Measurements from ENCODE around the gene ATP11C.

Gene ATP11C

GRCh38 chrX:139930401-139930800 lies 2.5 kb downstream of the ATP11C start:
- no peaks in the 10 kb centered on the region for H3K36me3 ChIP-seq (ENCODE audit: control insufficient read depth, low read length)
- no peaks in the 10 kb centered on the region for H3K9me2 ChIP-seq (replicated peaks; ENCODE audit: control insufficient read depth, low read length)
- H4K20me1 ChIP-seq (ENCODE audit: control insufficient read depth, insufficient read depth, low read depth, low read length), result no peaks in the 10 kb centered on the region
- TF ChIP-seq CTCF (IDR thresholded peaks at IDR 0.05; ENCODE audit: low read depth, low read length, poor library complexity, severe bottlenecking), result no peak
- TF ChIP-seq EZH2phosphoT487 (IDR thresholded peaks at IDR 0.05; ENCODE audit: borderline replicate concordance, low read length), result no peak
- H3K27ac ChIP-seq (ENCODE audit: low read depth, low read length), result no peak overlapping the region
- H3K27me3 ChIP-seq (ENCODE audit: control insufficient read depth, low read length), result no peaks in the 10 kb centered on the region
- no peaks in the 10 kb centered on the region for H3K9me3 ChIP-seq (ENCODE audit: control insufficient read depth, insufficient read depth, low read length)
- peak overlapping the region; percentile 78 for H3K4me3 ChIP-seq (ENCODE audit: low read length)
- H3F3A ChIP-seq (ENCODE audit: control insufficient read depth, insufficient read depth), result no peaks in the 10 kb centered on the region
- H3K4me1 ChIP-seq (ENCODE audit: control insufficient read depth, low read length), result peaks cover 17% of the 10 kb centered on the region
- peak overlapping the region; percentile 65 for H3K4me2 ChIP-seq (ENCODE audit: low read length)
- peaks cover 62% of the 10 kb centered on the region for H3K79me2 ChIP-seq (ENCODE audit: control insufficient read depth, low read length)

GRCh38 chrX:139929876-139930275 lies 3.0 kb downstream of the ATP11C start:
- H3K27me3 ChIP-seq (ENCODE audit: control insufficient read depth, low read length), result no peaks in the 10 kb centered on the region
- H3K9me3 ChIP-seq (ENCODE audit: control insufficient read depth, insufficient read depth, low read length), result no peaks in the 10 kb centered on the region
- peak overlapping the region; percentile 78 for H3K4me3 ChIP-seq (ENCODE audit: low read length)
- H3K9me2 ChIP-seq (replicated peaks; ENCODE audit: control insufficient read depth, low read length), result no peaks in the 10 kb centered on the region
- H3K79me2 ChIP-seq (ENCODE audit: control insufficient read depth, low read length), result peaks cover 66% of the 10 kb centered on the region
- TF ChIP-seq CTCF (IDR thresholded peaks at IDR 0.05; ENCODE audit: low read depth, low read length, poor library complexity, severe bottlenecking) (no peak), EZH2phosphoT487 (IDR thresholded peaks at IDR 0.05; ENCODE audit: borderline replicate concordance, low read length) (no peak)
- peak overlapping the region; percentile 65 for H3K4me2 ChIP-seq (ENCODE audit: low read length)
- peaks cover 17% of the 10 kb centered on the region for H3K4me1 ChIP-seq (ENCODE audit: control insufficient read depth, low read length)
- no peaks in the 10 kb centered on the region for H4K20me1 ChIP-seq (ENCODE audit: control insufficient read depth, insufficient read depth, low read depth, low read length)
- H3K27ac ChIP-seq (ENCODE audit: low read depth, low read length), result no peak overlapping the region
- H3K36me3 ChIP-seq (ENCODE audit: control insufficient read depth, low read length), result no peaks in the 10 kb centered on the region
- no peaks in the 10 kb centered on the region for H3F3A ChIP-seq (ENCODE audit: control insufficient read depth, insufficient read depth)

- Histone ChIP-seq H4K20me1 (ENCODE audit: control insufficient read depth, insufficient read depth, low read depth, low read length) (no peaks in the 10 kb centered on the region), H3K27me3 (ENCODE audit: control insufficient read depth, low read length) (no peaks in the 10 kb centered on the region), H3K79me2 (ENCODE audit: control insufficient read depth, low read length) (peaks cover 60% of the 10 kb centered on the region)
Observed at GRCh38 chrX:139924696-139925095, 8.2 kb downstream of the ATP11C start.

More at GRCh38 chrX:139924696-139925095, 8.2 kb downstream of the ATP11C start:
- Histone ChIP-seq H3F3A (ENCODE audit: control insufficient read depth, insufficient read depth) (no peaks in the 10 kb centered on the region), H3K4me2 (ENCODE audit: low read length) (no peak overlapping the region), H3K4me3 (ENCODE audit: low read length) (no peak overlapping the region), H3K36me3 (ENCODE audit: control insufficient read depth, low read length) (no peaks in the 10 kb centered on the region), H3K9me2 (replicated peaks; ENCODE audit: control insufficient read depth, low read length) (no peaks in the 10 kb centered on the region), H3K9me3 (ENCODE audit: control insufficient read depth, insufficient read depth, low read length) (no peaks in the 10 kb centered on the region), H3K4me1 (ENCODE audit: control insufficient read depth, low read length) (peaks cover 1% of the 10 kb centered on the region), H3K27ac (ENCODE audit: low read depth, low read length) (no peak overlapping the region)
- TF ChIP-seq CTCF (IDR thresholded peaks at IDR 0.05; ENCODE audit: low read depth, low read length, poor library complexity, severe bottlenecking), result no peak
- TF ChIP-seq EZH2phosphoT487 (IDR thresholded peaks at IDR 0.05; ENCODE audit: borderline replicate concordance, low read length), result no peak
